ENCODE measurements around the gene LPGAT1. TPM values are rescaled to one million over a fixed set of nuclear protein-coding genes. Genes with fewer than 3 reads are reported as not detected.

The LPGAT1 gene, protein sequence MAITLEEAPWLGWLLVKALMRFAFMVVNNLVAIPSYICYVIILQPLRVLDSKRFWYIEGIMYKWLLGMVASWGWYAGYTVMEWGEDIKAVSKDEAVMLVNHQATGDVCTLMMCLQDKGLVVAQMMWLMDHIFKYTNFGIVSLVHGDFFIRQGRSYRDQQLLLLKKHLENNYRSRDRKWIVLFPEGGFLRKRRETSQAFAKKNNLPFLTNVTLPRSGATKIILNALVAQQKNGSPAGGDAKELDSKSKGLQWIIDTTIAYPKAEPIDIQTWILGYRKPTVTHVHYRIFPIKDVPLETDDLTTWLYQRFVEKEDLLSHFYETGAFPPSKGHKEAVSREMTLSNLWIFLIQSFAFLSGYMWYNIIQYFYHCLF
- total RNA-seq, result 10 to 100 TPM; 29.6 to 81.7 TPM

DNA sequence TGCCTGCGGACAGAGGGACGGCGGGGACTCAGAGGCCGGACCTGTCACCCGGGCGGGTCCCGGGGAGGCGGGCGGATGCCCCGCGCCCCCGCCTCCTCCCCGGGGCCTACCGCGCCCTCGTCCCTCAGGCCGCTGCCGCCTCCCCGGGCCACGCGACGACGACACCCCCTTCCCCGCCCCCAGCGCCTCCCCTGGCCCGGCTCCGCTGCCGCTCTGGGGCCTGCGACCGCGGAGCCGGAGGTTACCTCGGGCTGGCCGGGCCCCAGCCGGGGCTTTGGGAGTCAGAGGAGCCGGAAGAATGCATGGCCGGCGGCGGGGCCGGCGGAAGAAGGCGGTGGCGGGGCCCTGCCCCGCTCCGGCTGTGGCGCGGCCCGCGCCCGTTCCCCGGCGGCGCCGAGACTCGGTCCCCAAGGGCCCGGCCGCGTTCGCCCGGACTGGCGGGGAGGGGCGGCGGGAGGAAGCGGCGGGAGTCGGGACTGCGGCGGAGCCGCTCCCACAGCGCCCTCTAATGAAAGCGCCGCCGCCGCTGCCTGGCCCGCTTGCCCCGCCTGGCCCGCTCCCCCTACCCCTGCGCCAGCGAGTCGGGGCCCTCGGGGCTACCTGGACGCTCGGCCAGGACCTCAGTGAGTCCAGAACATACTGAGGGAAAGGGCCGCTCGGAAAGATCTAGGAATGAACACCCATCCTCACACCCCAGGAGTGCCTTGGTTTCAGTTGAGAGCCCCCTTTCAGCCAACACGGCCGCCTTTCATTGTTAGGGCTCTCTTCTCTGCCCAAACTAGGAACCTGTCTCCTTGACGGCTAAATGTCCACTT, at the start of gene LPGAT1:
TSS of gene LPGAT1 (minus strand) at position 436 of the 815 bp plus-strand sequence. CDS start 1,467 bp downstream, outside the sequence.
- peak within 1 kb of the TSS; percentile 90 to 95 for H3K4me3 ChIP-seq
- intact Hi-C loops (cut with DNase I), result loop anchor here (2.0 to 5.0 kb wide), 2 partner anchors 132 to 148 kb away; no protein-coding TSS in a partner anchor
- H3K9me3 ChIP-seq, result no peaks in the 10 kb centered on the region
- H3K4me1 ChIP-seq (replicated peaks), result no peaks in the 10 kb centered on the region
- peak; percentile 74 for DNase-seq (ENCODE audit: low spot score)
- no peaks in the 10 kb centered on the region for H3K27me3 ChIP-seq (replicated peaks; ENCODE audit: insufficient read depth)
- 1% methylated on average over 37 of the region's 88 CpGs for WGBS
- H3K27ac ChIP-seq, result peak within 1 kb of the TSS; percentile 82 to 88
- TF ChIP-seq POLR2A (IDR thresholded peaks at IDR 0.05) (peak; percentile 33), POLR2AphosphoS5 (IDR thresholded peaks at IDR 0.05) (peak; percentile 3)
- TF ChIP-seq, protein P1, sequence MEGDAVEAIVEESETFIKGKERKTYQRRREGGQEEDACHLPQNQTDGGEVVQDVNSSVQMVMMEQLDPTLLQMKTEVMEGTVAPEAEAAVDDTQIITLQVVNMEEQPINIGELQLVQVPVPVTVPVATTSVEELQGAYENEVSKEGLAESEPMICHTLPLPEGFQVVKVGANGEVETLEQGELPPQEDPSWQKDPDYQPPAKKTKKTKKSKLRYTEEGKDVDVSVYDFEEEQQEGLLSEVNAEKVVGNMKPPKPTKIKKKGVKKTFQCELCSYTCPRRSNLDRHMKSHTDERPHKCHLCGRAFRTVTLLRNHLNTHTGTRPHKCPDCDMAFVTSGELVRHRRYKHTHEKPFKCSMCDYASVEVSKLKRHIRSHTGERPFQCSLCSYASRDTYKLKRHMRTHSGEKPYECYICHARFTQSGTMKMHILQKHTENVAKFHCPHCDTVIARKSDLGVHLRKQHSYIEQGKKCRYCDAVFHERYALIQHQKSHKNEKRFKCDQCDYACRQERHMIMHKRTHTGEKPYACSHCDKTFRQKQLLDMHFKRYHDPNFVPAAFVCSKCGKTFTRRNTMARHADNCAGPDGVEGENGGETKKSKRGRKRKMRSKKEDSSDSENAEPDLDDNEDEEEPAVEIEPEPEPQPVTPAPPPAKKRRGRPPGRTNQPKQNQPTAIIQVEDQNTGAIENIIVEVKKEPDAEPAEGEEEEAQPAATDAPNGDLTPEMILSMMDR (IDR thresholded peaks at IDR 0.05), result peak; percentile 61 to 82 (median 71)
- no peaks in the 10 kb centered on the region for H3K36me3 ChIP-seq

DNA sequence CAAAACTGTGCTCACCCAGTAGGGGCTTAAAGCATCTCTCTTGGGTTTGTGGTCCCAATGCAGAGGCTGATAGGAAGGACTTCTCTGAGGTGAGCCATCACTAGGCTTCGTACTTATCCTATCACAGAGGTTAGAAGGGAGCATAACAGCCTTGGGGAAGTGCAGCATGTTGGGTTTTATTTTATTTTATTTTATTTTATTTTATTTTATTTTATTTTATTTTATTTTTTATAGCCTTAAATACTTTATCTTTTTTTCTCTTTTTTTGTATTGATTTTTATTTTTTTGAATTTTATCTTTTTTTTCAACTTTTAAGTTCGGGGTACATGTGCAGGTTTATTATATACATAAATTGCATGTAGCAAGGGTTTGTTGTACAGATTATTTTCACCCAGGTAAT, 48.9 kb upstream of the LPGAT1 start:
- Histone ChIP-seq H3K4me1 (replicated peaks) (no peaks in the 10 kb centered on the region), H3K9me3 (no peaks in the 10 kb centered on the region), H3K36me3 (no peaks in the 10 kb centered on the region), H3K4me3 (no peak overlapping the region), H3K27ac (no peak overlapping the region), H3K27me3 (replicated peaks; ENCODE audit: insufficient read depth) (no peaks in the 10 kb centered on the region)
- WGBS, result 98% methylated on average over 2 of the region's 2 CpGs
- TF ChIP-seq, protein P1 (IDR thresholded peaks at IDR 0.05), result no peak
- TF ChIP-seq POLR2AphosphoS5 (IDR thresholded peaks at IDR 0.05), result no peak
- no peak for TF ChIP-seq POLR2A (IDR thresholded peaks at IDR 0.05)
- intact Hi-C loops (cut with DNase I), result no loop called here
- no peak for DNase-seq (ENCODE audit: low spot score)

DNA sequence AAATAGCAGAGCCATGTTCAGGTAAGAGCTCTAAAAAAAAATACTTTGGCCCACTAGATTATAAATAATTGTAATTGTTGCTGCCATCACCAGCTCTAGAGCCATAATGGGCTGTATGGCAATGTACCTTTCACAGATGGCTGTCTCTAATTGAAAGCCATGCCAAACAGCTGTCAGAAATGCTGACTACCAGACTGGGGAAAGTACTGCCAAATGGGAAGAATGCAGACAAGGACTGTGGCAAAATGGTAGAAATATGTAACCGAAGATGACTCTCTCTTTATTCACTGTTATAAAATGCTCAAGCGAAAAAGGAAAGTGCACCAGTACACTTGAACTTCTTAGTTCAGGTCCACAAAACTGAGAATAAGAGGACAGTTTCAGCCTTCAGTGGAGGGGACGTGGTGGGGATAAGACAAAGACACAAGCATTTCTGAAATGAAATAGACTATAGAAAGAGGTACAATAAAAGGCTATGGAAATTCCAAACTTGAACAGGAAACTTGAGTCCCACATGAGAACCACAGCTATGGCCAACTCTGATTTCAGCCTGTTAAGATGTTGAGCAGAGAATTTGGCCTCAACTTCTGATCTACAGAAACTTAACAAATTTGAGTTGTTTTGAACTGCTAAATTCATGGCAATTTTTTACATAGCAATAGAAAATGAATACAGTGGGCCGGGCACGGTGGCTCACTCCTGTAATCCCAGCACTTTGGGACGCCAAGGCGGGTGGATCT, 46.5 kb upstream of the LPGAT1 start:
- Histone ChIP-seq H3K27ac (no peak overlapping the region), H3K27me3 (replicated peaks; ENCODE audit: insufficient read depth) (no peaks in the 10 kb centered on the region), H3K4me1 (replicated peaks) (no peaks in the 10 kb centered on the region), H3K4me3 (no peak overlapping the region), H3K9me3 (no peaks in the 10 kb centered on the region), H3K36me3 (no peaks in the 10 kb centered on the region)
- TF ChIP-seq POLR2A (IDR thresholded peaks at IDR 0.05) (no peak), POLR2AphosphoS5 (IDR thresholded peaks at IDR 0.05) (no peak)
- TF ChIP-seq, protein P1 (IDR thresholded peaks at IDR 0.05), result no peak
- no peak for DNase-seq (ENCODE audit: low spot score)
- intact Hi-C loops (cut with DNase I), result no loop called here
- WGBS, result 88% methylated on average over 7 of the region's 7 CpGs

DNA sequence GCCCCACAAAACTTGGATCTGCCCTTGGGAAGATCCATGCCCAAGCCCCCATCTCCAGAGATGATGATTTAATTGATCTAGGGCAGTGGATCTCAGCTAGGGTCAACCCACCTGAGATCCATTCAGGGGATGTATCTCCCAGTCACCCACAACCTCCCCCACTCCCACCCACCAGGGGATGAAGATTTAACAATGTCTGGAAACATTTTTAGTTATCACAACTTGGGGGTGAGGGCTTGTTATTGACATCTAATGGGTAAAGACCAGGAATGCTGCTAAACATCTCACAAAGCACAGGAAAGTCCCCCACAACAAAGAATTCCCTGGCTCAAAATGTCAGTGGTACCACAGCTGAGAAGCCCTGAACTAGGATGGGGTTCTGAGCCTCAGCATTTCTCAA, 45.0 kb upstream of the LPGAT1 start:
- H3K27me3 ChIP-seq (replicated peaks; ENCODE audit: insufficient read depth), result no peaks in the 10 kb centered on the region
- intact Hi-C loops (cut with DNase I), result no loop called here
- no peaks in the 10 kb centered on the region for H3K36me3 ChIP-seq
- H3K27ac ChIP-seq, result no peak overlapping the region
- H3K9me3 ChIP-seq, result no peaks in the 10 kb centered on the region
- H3K4me3 ChIP-seq, result no peak overlapping the region
- TF ChIP-seq POLR2A (IDR thresholded peaks at IDR 0.05), result no peak
- no peak for TF ChIP-seq POLR2AphosphoS5 (IDR thresholded peaks at IDR 0.05)
- TF ChIP-seq, protein P1 (IDR thresholded peaks at IDR 0.05), result no peak
- no peaks in the 10 kb centered on the region for H3K4me1 ChIP-seq (replicated peaks)
- DNase-seq (ENCODE audit: low spot score), result no peak
